HG03342 (cell line): Measurements from ENCODE around the gene FAM20C.

Source experiments
- ATAC-seq: cut with Tn5 transposase; IDR thresholded peaks from one replicate; pipeline ENCODE4 v1.9.1; 2021; ENCODE audit warnings: mild to moderate bottlenecking, moderate library complexity; ENCODE audit not compliant: unreplicated experiment

The FAM20C gene

DNA sequence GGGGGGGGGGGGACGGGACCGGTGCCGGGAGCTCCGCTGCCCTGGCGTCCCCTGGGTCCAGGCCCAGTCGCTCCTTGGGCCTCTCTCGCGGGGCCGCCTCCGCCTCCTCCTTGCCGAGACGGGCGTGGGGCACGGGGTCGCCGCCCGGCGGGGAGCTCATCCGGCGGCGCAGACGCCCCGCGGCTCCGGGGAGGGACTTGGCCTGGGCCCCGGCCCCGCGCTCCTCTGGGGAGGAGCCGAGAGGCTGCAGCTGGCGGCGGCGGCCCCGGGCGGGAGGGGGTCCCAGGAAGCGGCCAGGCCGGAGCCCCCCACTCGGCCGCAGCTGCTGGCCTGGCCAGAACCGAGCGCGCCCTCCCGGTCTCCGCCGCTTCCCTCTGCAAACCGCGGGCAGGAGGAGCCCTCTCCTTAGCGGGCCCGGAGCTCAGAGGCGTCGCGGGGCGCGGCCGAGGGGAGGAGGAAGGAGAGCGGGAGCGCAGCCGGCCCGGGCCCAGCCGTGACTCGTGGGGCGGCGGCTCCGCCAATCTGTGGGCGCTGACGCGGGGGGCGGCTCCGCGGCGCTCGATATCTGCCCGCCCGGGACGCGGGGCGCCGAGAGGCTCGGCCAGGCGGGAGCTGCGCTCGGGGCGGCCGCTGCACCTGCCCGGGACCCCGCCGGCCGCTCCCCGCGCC, at the start of gene FAM20C:
Gene FAM20C, plus strand, starts transcription at position 591 of the 669 bp plus-strand sequence. CDS start 629 bp downstream, outside the sequence.
- ATAC-seq, result no peak

DNA sequence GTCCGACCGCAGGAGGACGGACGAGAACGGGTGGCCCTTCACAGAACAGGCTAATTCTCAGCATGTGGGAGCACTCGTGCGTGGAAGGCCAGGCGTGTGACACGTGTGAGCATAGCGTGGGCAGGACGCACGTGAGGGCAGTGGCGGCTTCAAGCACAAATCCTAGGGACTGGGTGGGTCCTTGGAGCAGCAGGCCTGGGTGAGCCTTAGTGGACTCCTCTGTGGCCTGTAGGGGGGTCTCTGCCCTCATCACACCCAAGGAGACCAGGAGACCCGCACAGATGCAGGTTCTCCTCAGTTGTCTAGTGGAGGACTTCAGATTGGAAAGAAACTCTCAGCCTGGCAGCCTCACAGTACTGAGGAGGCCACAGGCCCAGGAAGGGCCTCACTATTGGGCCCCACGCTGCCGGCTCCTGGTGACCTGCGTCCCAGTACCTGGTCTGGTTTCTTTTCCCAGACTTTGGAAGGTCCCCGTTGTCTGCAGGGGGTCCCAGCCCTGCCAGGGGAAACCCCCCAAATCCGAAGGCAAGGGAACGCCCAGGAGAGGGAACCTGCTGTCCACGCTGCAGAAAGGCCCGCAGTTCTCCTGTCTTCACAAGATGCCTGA, 49.1 kb upstream of the FAM20C start:
- ATAC-seq, result no peak

DNA sequence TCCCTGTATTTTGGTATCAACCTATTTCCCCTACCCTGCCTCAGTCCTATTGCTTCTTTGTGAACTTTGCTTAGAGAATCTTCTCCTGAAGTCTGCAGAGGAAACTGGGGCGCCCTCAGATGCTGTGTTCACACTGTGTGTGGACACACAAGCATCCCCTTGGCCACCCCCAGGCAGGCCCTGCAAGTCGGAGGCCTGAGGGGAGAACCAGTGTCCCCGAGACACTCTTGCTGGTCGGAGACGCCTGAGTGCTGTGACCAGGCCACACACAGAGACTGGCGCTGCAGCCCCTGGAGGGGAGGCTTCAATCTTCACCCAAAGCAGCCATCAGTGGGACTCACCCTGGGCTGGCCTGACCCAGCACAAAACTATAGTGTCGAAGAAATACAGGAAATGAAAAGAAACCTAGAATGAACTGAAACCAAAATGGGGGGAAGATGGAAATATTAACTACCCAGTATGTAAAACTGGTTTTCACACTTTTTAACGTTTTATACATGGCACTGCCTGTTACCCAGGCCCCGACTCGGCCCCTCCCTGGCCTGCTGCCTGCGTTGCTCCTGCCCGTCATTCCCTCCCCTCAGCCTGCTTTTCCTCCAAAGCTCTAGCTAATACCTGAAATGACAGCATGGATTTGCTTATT, 48.4 kb upstream of the FAM20C start:
- ATAC-seq, result peak; percentile 45

DNA sequence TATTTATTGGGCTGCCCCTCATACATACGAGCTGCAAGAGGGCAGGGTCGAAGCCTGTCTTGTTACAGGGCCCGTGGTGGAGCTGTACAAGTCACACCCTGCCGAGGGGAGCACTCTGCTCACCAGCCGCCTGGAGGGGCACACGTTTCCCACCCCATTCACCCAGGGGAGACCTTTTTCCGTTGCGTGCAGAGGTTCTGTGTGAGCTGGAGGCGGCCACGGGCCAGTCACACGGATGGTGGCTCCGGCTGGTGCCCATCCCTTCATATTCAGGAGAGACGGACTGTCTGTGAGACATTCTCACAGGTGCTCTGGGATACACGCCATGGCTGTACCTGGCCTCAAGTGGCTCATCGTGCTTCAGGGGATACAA, 47.9 kb upstream of the FAM20C start:
- no peak for ATAC-seq

DNA sequence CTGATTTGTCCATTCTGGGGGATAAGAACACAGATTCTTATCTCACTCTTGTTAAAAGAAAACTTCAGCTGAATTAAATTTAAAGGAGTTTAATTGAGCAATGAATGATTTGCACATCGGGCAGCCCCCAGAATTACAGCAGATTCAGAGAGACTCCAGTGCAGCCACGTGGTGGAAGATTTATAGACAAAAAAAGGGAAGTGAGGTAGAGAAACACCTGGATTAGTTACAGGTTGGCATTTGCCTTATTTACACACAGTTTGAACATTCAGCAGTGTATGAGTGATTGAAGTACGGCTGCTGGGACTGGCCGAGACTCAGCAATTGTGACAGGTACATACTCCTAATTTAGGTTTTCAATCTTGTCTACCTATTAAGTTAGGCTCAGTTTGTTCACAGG, 46.5 kb upstream of the FAM20C start:
- no peak for ATAC-seq

DNA sequence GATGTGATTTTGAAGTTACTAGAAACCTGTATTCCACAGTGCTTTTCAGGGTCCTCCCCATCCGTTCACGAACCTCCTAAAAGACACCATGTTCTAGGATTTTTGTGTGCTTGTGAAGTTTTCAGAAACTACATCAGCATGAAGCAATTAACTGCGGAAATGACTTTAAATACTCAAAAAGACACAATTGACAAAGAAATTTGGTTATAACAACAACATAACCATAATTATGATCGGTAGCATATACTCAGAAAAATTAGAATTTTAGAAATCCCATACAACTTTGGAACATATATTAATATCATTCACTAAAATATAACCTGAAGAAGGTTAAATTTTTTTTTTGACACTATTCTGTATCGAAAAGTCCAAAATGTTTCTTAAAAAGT, 43.8 kb upstream of the FAM20C start:
- ATAC-seq, result no peak

DNA sequence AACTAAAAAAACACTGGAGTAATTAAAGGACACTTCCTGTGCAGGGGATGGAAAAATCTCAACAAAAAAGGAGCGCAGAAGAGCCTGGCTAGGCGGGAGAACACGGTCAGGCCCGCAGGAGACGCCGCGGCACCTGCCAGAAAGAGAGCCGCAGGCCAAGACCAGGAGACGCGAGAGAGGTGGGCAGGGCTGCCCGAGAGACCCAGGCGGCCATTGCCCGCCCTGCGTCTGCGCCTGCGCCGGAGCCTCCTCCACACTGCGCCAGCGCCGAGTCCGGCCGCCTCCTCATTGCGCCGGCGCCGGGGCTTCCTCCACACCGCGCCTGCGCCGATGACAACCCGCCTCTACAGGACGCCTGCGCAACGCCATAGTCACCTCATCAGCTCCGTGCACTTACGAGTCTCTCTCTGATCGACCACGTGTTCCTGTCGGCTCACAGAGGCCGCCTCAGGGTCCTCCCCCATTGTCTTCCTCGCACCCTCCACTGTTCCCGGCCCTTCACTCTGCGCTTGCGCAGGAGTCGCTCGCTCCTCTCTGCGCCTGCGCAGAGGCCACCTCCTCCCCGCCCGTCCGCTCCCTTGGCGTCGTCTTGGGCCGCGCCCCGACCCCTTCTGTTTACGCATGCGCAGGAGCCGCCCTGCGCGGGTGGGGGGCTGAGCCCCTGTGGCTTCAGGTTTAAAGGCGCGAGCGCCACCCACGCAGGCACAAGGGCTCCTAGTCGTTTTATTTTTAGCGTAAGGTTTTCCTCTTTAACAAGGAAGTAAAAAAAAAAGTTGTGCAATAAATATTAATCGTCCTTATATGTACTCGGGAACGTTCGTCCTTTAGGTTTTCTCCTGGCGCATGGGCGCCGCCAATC, 43.2 kb upstream of the FAM20C start:
- peak; percentile 97 for ATAC-seq

DNA sequence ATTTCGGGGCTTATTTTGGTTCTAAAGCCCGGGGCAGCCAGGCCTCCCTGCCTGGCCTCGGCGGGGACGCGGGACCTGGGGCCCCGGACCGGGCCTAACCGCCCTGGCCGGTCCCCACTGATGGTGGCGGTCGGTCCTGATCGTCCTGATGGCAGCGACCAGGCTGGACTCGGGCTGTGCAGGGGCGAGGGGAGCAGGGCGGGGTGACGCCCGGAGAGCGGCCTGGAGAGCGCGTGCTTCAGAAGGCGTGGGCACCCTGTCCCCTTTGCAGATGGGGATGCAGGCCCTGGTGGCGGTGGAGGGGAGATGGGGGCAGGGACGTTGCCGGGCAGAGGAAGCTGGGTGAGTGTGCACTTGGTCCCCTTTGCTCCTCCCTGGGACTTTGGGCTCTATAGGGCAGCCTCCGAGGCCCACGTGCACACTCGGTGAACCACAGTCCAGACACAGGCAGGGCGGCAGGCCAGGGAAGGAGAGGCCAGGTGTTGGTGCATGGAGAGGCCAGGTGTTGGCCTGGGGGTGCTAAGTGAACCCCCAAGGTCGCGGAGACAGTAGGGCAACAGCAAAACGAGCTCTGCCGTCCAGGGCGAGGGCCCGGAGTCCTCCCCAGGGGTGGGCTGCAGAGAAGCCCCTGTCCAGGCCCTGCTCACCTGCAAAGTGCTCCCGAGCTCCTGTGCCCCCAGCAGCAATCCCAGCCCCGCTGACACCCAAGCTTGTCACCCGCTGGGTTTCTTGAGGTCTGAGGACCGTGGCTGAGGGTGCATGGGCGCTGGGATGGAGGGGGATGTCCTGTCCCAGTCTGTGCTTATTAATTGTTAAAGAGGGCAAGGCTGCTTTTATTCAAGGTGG, 42.4 kb upstream of the FAM20C start:
- peak; percentile 17 for ATAC-seq

DNA sequence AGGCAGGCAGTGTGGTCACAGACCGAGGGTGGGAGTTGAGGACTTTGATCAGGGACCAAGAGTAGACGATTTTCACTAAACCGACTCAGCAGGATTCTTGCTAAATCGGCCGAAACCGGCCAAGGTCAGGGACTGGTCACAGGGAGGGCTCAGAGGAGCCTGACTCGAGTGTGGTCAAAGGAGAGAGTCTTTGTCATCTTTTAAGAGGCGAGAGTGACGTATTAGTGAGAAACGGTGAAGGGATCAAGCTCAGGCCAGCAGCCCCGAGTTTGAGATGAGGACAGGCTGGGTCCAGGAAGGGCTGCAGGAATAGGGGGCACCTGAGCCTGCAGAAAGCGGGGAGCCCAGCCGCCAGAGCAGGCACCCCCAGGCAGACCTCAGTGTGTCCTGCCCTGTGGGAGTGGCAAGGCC, 41.6 kb upstream of the FAM20C start:
- no peak for ATAC-seq

DNA sequence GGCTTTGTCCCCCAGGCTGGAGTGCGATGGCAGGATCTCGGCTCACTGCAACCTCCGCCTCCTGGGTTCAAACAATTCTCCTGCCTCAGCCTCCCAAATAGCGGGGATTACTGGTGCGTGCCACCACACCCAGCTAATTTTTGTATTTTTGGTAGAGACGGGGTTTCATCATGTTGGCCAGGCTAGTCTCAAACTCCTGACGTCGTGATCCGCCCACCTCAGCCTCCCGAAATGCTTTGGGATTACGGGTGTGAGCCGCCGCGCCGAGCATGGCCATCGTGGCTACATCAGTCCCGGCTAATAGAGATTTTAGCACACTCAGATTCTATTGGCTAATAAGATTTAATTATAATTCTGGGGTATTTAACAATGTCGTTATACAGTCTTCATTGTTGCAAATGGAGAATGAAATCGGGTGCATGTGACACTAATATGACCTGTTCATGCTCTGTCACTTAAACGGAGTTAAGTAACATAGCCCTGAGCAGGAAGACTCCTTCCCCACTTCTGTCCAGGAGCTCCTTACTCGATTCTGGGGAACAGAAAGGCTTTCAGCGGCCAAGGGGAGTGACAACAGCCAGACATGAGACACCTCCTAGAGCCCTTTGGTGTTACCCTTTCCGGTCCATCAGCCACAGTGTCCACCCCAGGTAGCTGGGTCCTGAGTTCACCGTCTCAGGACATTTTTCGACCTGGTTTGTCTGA, 40.9 kb upstream of the FAM20C start:
- ATAC-seq, result no peak

DNA sequence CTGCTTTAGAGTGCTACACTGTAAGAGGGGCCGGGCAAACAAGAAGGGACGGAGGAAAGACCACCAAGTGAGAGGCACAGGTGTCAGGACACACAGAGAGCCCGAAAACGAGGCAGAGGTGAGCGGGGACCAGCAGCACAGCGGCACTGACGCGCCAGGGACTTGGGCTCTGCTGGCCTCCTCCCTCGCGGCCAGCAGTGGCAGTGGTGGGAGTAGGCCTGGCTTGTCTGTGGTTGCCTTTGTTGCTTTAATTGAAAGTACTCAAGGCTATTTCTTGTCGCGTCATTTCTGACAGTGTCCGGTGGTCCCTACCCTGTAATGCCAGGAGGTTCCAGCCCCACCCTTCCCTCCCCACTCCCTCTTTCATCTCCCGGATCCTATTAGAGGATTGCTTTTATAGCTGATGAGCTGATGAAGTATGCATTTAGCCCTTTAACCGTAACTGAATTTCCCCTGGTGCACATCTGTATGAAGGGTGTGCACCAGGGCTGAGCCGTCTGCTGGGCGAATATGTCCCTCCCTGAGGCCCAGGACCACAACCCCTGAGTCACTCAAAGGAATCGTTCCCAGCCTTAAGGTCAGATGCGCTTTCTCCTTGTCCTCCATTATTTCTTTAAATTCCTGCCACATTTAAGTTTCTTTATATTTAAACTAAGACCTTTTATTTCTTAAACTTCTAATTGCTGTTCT, 39.5 kb upstream of the FAM20C start:
- ATAC-seq, result no peak

DNA sequence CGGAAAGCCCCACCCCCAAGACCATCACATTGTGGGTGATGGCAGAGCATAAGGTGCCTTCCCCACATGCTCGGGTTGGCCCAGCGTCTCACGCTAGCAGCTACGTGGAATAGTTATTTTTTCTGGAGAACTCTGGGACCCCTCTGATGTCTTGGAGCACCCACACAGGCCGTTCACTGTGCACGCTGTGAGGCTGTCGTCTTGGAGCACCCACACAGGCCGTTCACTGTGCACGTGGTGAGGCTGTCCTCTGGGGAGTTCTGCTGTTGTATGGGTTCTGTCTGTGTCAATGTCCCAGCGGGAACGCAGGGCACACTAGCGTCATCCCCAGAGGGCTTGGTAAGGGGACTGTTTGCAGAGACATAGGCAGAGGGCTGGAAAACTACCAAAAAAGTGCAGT, 38.8 kb upstream of the FAM20C start:
- no peak for ATAC-seq

DNA sequence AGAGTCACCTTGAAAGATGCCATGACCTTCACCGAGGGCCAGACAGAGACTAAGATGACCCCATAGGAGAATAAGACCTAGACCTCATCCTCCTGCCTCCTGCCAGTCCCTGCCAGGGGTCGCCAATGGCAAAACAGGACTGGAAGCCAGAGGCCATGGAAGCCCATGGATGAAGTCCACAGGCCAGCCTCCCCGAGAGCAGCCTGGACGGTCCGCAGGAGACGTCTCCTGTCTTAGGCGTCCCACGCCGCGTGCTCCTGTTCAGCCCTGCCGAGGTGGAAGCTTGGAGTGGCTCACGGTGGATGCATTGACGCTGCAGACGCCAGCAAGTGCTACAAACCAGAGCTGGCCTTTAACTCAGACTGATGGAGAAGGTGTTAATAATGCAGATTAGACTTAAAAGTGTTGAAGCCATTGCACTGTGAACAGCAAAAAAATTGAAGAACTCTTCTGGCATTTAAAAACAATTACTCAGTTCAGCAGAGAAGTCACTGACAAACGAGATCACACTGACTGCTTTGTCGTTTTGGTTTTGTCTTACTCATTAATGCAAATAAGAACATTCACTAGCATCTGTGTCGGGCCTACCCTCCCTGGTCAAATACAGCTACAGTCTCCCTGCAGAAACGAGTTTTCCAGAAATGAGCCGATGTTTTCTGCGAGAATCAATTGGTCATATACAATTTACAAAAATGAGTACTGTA, 38.1 kb upstream of the FAM20C start:
- ATAC-seq, result no peak

DNA sequence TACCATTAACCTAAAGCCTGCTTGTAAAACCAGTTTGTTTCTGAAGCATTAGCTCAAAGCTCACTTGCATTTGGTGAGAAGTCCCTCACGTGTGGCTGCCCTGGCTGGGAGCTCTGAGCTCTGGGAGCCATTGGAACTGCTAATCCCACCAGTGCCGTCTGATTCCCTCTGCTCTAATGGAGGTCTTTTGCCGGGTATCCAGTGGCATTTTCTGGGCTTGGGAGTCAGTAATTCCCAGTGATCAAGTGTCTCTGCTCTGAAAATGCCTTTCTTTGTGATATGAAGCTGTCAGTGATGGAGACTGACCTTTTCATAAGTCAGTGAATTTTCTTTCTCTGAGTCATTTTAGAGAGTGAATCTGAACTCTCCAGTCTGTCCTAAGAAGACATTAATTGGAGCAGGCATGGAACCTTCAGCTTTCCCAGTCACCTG, 36.9 kb upstream of the FAM20C start:
- no peak for ATAC-seq

DNA sequence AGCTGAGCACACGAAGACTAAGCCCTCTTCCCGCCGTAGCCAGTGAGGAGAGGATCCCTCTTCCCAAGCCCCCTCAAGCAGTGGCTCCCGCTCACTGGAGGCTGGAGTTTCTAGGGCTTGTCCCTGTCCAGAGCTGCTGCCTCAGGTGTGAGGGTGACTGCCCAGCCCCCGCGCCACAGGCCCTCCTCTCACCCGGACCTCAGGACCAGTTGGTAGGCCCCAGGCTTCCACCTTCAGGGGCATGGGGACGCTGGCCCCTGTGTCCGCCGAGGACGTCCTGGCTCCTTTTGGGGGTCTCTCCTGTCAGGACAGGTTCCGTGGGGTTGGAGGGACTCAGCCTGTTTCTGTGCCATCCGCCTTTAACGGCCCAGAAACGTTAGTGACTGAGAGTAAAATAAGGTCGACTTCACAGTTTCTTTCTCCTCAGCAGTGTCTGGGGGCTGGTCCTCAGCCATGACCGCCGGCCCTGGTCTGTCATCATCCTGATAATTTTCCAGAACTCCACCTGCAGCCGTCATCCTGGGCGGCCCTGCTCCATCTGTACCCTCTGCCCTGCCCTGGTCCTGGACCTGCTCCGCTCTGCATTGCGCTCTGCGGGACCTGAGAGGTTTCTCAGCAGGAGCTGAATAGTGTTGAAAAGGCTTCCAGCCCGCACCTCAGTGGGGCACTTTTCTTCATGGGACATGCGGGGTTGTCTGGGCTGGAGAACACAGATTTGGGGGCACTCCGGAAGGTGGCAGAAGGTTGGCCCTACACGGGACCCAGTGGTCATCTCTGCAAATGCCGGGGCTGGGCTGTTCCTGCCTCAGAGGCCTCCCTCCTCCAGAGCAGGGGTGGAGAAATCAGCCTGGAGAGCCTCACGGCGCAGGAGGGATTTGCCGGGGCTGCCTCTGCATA, 36.0 kb upstream of the FAM20C start:
- ATAC-seq, result no peak

DNA sequence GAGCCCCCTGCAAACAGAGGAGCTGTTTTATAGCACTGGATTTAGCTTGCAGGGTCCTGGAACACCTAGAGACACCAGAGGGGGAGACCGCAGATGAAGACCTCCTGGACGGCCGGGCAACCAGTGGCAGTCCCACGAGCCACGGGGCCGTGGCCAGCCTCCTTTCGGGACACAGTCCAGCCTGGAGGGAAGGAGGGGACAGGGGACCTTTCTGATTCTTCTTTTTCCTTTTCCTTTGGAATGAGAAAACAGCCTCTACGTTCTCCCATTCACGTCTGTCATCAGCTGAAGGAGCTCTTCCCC, 35.4 kb upstream of the FAM20C start:
- no peak for ATAC-seq

DNA sequence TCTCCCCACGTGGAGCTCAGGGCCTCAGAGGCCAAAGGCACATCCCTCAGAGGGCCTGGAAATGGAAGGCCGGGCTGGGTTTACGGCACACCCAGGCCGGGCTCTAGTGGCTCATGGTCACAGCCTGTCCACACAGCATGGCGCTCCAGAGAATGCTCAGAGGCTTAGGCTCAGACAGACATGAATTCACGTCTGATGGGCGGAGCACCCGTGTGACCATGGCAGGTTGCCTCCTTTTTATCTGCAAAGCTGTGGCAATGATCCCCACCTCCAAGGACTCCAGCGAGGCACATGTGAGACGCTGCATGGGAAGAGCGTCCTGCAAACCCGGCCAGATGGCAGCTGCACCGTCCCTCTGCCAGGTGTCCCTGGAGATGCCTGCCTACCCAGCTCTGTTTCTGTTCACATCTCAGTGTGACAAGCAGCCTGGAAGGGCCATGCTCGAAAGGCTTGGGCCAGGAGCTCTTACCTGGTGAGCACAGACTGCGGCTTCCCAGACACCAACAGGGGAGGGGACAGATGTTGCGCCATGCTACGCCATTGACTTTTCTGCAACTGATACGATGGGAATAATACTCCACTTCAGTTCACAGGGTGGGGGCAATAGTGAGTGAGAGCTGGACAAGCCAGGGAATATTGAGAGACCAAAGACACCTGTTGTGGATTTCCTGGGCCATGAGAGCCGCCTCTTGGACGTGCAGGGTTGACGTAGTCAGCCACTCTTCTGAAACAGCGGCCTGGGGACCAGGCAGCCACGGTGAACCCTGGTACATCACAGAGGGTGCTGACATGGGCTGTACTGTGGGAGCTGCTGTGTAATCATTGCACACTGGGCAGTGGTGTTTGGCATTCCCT, 34.4 kb upstream of the FAM20C start:
- ATAC-seq, result no peak
